Measurements from ENCODE around the gene PLEKHH1.
A peak's percentile ranks its signal among the peaks of the same experiment; 100 is the strongest.

GRCh38 chr14:67532998-67533753 is at the start of gene PLEKHH1:
- no peak for TF ChIP-seq EZH2 (IDR thresholded peaks at IDR 0.05; ENCODE audit: low read depth, unreplicated experiment)
- TF ChIP-seq CTCF (conservative IDR thresholded peaks at IDR 0.05; ENCODE audit: low read depth in 2 of 2): 0 out of 4 replicates have a peak, but pooled peaks of 1 of the 2 experiments have one; percentile 4
- TF ChIP-seq POLR2AphosphoS5 (IDR thresholded peaks at IDR 0.05; ENCODE audit: low read depth): peak; percentile 85
- no peak for TF ChIP-seq EZH2phosphoT487 (IDR thresholded peaks at IDR 0.05; ENCODE audit: unreplicated experiment)
- no peak for TF ChIP-seq REST (IDR thresholded peaks at IDR 0.05; ENCODE audit: unreplicated experiment)
- TF ChIP-seq ZNF331 (CRISPR knock-in tag; IDR thresholded peaks at IDR 0.05; ENCODE audit: low read depth): no peak
- peak; percentile 57 for TF ChIP-seq CREB1 (CRISPR knock-in tag; IDR thresholded peaks at IDR 0.05; ENCODE audit: low read depth)
- TF ChIP-seq ZNF114 (CRISPR knock-in tag; IDR thresholded peaks at IDR 0.05): no peak
- TF ChIP-seq JUNB (IDR thresholded peaks at IDR 0.05; ENCODE audit: unreplicated experiment): no peak
- peak; percentile 11; the same call in 1 of the 2 replicates for TF ChIP-seq ETS1 (IDR thresholded peaks at IDR 0.05)
- TF ChIP-seq NANOG (IDR thresholded peaks at IDR 0.05; ENCODE audit: borderline replicate concordance): no peak

Measured in GM23338 (cell line).